IMR-90 (cell line): ENCODE data around the gene SH3RF3.

Experiments used
- CTCF ChIP-seq: conservative IDR thresholded peaks from 2 replicates; pipeline ENCODE4 v1.5.1; 2012; ENCODE audit warnings: mild to moderate bottlenecking, low read depth, low read length, improper control_type of control experiment
- POLR2A ChIP-seq: IDR thresholded peaks from 2 replicates; pipeline ENCODE4 v1.6.1; 2012; ENCODE audit warnings: mild to moderate bottlenecking, low read depth, low read length
- RAD21 ChIP-seq: IDR thresholded peaks from 2 replicates; pipeline ENCODE4 v1.6.1; 2012; ENCODE audit warnings: low read length, improper control_type of control experiment
- SMC3 ChIP-seq: fragments of 150-350 bp; IDR thresholded peaks from 2 replicates; pipeline ENCODE4 v1.6.1; 2016; ENCODE audit warnings: low read depth, mild to moderate bottlenecking, antibody characterized with exemption, low read length, moderate library complexity

- no peak for TF ChIP-seq CTCF
- TF ChIP-seq SMC3, result no peak
- no peak for TF ChIP-seq POLR2A
- no peak for TF ChIP-seq RAD21
Measured at GRCh38 chr2:109471658-109472057, 342.7 kb downstream of the SH3RF3 start.
